ENCODE measurements around the gene SIK2.

- TF ChIP-seq YY1 (IDR thresholded peaks at IDR 0.05; ENCODE audit: extremely low read depth, insufficient replicate concordance, low read depth, low read length), result no peak
- no peak for TF ChIP-seq CTCF (IDR thresholded peaks at IDR 0.05 in 2 of 3, conservative IDR thresholded peaks at IDR 0.05 in 1 of 3; ENCODE audit: borderline replicate concordance in 1 of 3, insufficient read depth in 1 of 3, low read depth in 2 of 3, low read length in 2 of 3)
- no peak for TF ChIP-seq ZNF274 (IDR thresholded peaks at IDR 0.05; ENCODE audit: low read depth, low read length)
- TF ChIP-seq POLR2AphosphoS5 (IDR thresholded peaks at IDR 0.05; ENCODE audit: low read depth, low read length), result no peak
- no peak for TF ChIP-seq EZH2 (IDR thresholded peaks at IDR 0.05)
- TF ChIP-seq POLR2A (IDR thresholded peaks at IDR 0.05; ENCODE audit: borderline replicate concordance, extremely low read depth, insufficient read depth, insufficient read length), result no peak
- TF ChIP-seq SIN3A (IDR thresholded peaks at IDR 0.05; ENCODE audit: low read depth), result no peak
- no peak for TF ChIP-seq CEBPB (IDR thresholded peaks at IDR 0.05; ENCODE audit: low read depth)
These were observed 10.0 kb downstream of the SIK2 start for GRCh38 chr11:111612224-111612623.

Data from HCT116 (cell line).